ENCODE data around the gene UBAC1.

Gene UBAC1

GRCh38 chr9:135961277-135961715 is at the start of gene UBAC1:
UBAC1 (minus strand) TSS chr9:135961373; CDS start chr9:135961162, 211 bp downstream.
- DNase-seq: peak; percentile 95

- DNase-seq: no peak
Observed at GRCh38 chr9:136010615-136011361, 49.6 kb upstream of the UBAC1 start.

GRCh38 chr9:136010176-136010575 is 49.0 kb upstream of the UBAC1 start:
- no peak for DNase-seq

GRCh38 chr9:136009516-136009915 is 48.3 kb upstream of the UBAC1 start:
- DNase-seq: no peak

GRCh38 chr9:136008693-136008997 is 47.5 kb upstream of the UBAC1 start:
- no peak for DNase-seq

- DNase-seq: no peak
Observed at GRCh38 chr9:136007934-136008692, 46.9 kb upstream of the UBAC1 start.

- no peak for DNase-seq
Observed at GRCh38 chr9:136007276-136007933, 46.2 kb upstream of the UBAC1 start.

- no peak for DNase-seq
Observed at GRCh38 chr9:136006169-136006568, 45.0 kb upstream of the UBAC1 start.

- no peak for DNase-seq
Observed at GRCh38 chr9:136004712-136005111, 43.5 kb upstream of the UBAC1 start.

- DNase-seq: no peak
Observed at GRCh38 chr9:136004219-136004618, 43.0 kb upstream of the UBAC1 start.

GRCh38 chr9:136003411-136004218 is 42.4 kb upstream of the UBAC1 start:
- no peak for DNase-seq

- DNase-seq: no peak
Observed at GRCh38 chr9:136002881-136003280, 41.7 kb upstream of the UBAC1 start.

GRCh38 chr9:136002215-136002614 is 41.0 kb upstream of the UBAC1 start:
- no peak for DNase-seq

GRCh38 chr9:136001231-136001630 is 40.1 kb upstream of the UBAC1 start:
- no peak for DNase-seq

- no peak for DNase-seq
Observed at GRCh38 chr9:135998410-135999071, 37.4 kb upstream of the UBAC1 start.

GRCh38 chr9:135998016-135998380 is 36.8 kb upstream of the UBAC1 start:
- DNase-seq: no peak

GRCh38 chr9:135997090-135998015 is 36.2 kb upstream of the UBAC1 start:
- no peak for DNase-seq

- no peak for DNase-seq
Observed at GRCh38 chr9:135995816-135996215, 34.6 kb upstream of the UBAC1 start.

GRCh38 chr9:135994501-135995192 is 33.5 kb upstream of the UBAC1 start:
- no peak for DNase-seq

GRCh38 chr9:135993765-135994500 is 32.8 kb upstream of the UBAC1 start:
- no peak for DNase-seq
